Sigmoid colon (tissue), 4 donors: ENCODE measurements around the gene PPP1R16B.

ENCODE experiments used
- CTCF ChIP-seq, 4 experiments: fragments of 450-650 bp in 3 of 4; fragments of 200-600 bp in 1 of 4; IDR thresholded peaks; one replicate each; pipeline ENCODE4 v1.5.1; 2016 to 2019; ENCODE audit warnings: antibody characterized with exemption in 4 of 4, mild to moderate bottlenecking in 3 of 4, moderate library complexity in 2 of 4
- EP300 ChIP-seq, 4 donors: sonication (generic); formaldehyde crosslinking; IDR thresholded peaks; one replicate each; pipeline ENCODE4 v1.6.1; 2017; ENCODE audit warnings: antibody characterized with exemption in 4 of 4
- POLR2A ChIP-seq, 2 donors: fragments of 450-650 bp; IDR thresholded peaks; one replicate each; pipeline ENCODE4 v1.6.1; 2016; ENCODE audit warnings: antibody characterized with exemption in 2 of 2, mild to moderate bottlenecking in 2 of 2, moderate library complexity in 2 of 2
- POLR2AphosphoS5 ChIP-seq, 4 donors: sonication (generic); formaldehyde crosslinking; IDR thresholded peaks; one replicate each; pipeline ENCODE4 v1.6.1; 2017; ENCODE audit warnings: antibody characterized with exemption in 4 of 4

GRCh38 chr20:38804221-38804620 lies 1.3 kb upstream of the PPP1R16B start:
- TF ChIP-seq CTCF (IDR thresholded peaks at IDR 0.05) (no peak), POLR2A (IDR thresholded peaks at IDR 0.05) (no peak), EP300 (IDR thresholded peaks at IDR 0.05) (no peak), POLR2AphosphoS5 (IDR thresholded peaks at IDR 0.05) (no peak)
